ENCODE data around the gene TBX2.

The TBX2 gene

DNA sequence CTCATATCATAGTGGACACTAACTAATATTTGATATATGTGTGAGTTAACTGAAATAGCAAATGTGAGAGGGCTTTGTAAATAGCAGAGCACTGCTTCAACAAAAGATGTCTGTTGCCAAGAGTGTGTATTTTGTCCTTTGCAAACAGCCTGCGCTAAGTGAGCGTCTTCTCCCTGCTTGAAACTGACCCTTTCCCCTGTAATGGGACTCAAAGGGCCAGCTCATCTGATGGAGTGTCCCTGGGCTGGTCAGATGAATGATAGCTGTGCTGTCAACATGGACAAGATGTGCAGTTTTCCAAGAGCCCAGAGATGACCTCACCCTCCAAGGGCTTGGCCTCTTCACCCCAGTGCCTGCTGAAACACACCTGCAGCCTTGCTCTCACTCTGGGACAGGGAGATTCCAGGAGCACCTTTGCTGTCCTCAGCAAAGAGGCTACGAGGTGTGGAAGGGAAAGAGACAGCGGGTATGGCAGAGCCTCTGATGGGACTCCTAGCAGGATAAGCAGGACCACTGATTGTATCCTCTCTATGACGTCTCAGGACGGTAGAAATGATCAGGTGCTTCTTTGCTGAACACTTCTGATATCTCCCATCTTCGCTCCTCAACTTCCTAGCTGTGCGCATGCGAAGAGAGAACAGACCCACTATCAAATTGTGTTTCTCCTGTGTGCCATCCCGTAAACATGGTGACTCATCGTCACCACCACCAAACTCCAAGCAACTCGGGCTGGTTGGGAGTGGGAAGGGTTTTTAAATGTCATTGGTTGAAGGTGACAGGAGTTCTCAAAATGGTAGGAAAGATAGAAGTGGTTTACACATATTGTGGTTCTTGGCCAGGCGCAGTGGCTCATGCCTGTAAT is 35.8 kb upstream of the TBX2 start:
- no peak overlapping the region for H3K4me3 ChIP-seq (ENCODE audit: control insufficient read depth, low read depth, low read length)
- no peak for DNase-seq (ENCODE audit: low read depth)
- no peak for TF ChIP-seq CTCF (conservative IDR thresholded peaks at IDR 0.05; ENCODE audit: control insufficient read depth, insufficient read depth, low read depth, low read length)

DNA sequence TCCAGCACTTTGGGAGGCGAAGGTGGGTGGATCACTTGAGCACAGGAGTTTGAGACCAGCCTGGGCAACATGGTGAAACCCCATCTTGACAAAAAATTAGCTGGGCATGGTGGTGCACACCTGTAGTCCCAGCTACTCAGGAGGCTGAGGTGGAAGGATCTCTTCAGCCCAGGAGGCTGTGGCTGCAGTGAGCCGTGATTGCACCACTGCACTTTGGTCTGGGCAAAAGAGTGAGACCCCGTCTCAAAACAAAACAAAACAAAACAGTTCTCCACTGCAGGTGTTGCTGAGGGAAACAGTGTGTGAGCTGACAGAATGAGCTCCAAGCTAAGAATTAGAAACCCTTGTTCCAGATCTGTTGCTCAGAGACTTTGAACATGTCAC is 35.2 kb upstream of the TBX2 start:
- no peak for DNase-seq (ENCODE audit: low read depth)
- no peak for TF ChIP-seq CTCF (conservative IDR thresholded peaks at IDR 0.05; ENCODE audit: control insufficient read depth, insufficient read depth, low read depth, low read length)
- H3K4me3 ChIP-seq (ENCODE audit: control insufficient read depth, low read depth, low read length): no peak overlapping the region

- no peak overlapping the region for H3K4me3 ChIP-seq (ENCODE audit: control insufficient read depth, low read depth, low read length)
- no peak for TF ChIP-seq CTCF (conservative IDR thresholded peaks at IDR 0.05; ENCODE audit: control insufficient read depth, insufficient read depth, low read depth, low read length)
- peak; percentile 29 for DNase-seq (ENCODE audit: low read depth)
Observed at GRCh38 chr17:61366076-61366714, 33.4 kb upstream of the TBX2 start.

DNA sequence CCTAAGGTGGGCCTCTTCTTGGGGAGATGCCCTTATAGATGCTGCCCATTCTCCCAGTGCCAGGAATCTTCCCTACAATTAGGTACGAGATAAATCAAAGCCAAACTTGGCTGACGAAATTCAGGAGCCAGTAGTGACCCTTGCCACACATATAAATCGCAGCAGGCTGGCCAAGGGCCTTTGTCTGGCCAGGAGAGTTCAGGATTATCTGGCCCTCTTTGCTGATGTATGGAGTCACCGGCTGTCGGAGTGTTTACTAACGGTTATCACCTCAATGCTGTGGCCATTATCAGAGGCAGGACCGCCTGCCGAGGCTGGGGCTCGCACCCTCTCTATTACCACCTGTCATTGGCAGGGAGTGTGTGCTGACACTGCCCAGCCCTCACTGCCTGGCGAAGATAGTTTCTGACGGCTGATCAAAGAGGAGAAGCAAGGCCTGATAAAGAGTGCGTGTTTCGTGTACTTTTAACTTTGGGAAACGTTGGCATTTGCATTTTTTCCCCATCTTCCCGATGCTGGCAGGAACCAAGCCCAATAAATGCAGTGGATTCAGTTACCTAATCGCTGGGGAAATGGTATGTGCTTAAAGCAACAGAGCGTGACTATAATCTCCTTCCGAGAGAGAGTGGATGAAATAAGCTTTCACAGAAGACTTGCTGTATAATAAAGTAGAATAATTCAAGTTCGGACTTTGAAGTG is 32.8 kb upstream of the TBX2 start:
- TF ChIP-seq CTCF (conservative IDR thresholded peaks at IDR 0.05; ENCODE audit: control insufficient read depth, insufficient read depth, low read depth, low read length): no peak
- no peak for DNase-seq (ENCODE audit: low read depth)
- H3K4me3 ChIP-seq (ENCODE audit: control insufficient read depth, low read depth, low read length): no peak overlapping the region

DNA sequence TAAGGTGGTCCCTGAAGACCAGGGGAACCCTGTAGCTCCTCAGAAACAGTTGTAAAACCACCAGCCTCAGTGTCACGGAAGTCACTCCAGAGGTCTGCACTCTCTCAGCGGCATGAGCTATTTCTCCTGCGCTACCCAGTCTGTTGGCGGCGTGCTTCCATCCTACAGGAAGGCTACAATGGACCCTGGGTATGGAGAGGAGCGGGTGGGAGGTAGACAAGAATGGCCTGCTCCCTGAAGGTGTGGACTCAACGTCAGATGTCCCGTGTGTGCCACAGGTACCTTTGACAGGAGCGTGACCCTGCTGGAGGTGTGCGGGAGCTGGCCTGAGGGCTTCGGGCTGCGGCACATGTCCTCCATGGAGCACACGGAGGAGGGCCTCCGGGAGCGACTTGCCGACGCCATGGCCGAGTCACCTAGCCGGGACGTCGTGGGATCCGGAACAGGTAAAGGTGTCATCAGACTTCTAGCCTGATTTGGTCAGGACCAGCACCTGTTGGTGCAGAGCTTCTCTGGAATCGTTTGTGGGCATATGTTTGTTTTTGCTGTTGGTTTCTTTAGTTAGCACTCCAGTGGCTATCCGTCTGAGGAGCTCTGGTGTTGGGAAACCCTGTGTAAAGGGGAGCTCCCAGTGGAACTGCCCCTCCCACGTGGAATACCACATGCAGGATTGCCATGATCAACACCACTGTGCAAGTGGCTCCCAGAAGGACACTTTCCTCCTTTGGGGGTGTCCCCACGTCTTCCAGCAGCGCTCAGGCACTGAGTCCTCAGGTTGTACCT is 31.4 kb upstream of the TBX2 start:
- no peak for TF ChIP-seq CTCF (conservative IDR thresholded peaks at IDR 0.05; ENCODE audit: control insufficient read depth, insufficient read depth, low read depth, low read length)
- no peak overlapping the region for H3K4me3 ChIP-seq (ENCODE audit: control insufficient read depth, low read depth, low read length)
- no peak for DNase-seq (ENCODE audit: low read depth)

GRCh38 chr17:61368832-61369450 is 30.7 kb upstream of the TBX2 start:
- no peak for DNase-seq (ENCODE audit: low read depth)
- TF ChIP-seq CTCF (conservative IDR thresholded peaks at IDR 0.05; ENCODE audit: control insufficient read depth, insufficient read depth, low read depth, low read length): no peak
- no peak overlapping the region for H3K4me3 ChIP-seq (ENCODE audit: control insufficient read depth, low read depth, low read length)
